ENCODE results near the gene GARIN5B. TPM values are rescaled to one million over a fixed set of nuclear protein-coding genes. Genes with fewer than 3 reads are reported as not detected.

The GARIN5B gene
- total and polyA plus RNA-seq, 7 donors: not detected

GRCh38 chr19:55312621-55313512 lies 50.2 kb downstream of the GARIN5B start:
- WGBS, 2 donors: 85 to 86% methylated on average over 47 of the region's 47 CpGs
- H3K27me3 ChIP-seq: no peaks in the 10 kb centered on the region
- intact Hi-C loops (cut with DNase I): no loop called here
- no peak overlapping the region for H3K4me3 ChIP-seq
- no peaks in the 10 kb centered on the region for H3K9me3 ChIP-seq
- no peak for DNase-seq
- no peaks in the 10 kb centered on the region for H3K4me1 ChIP-seq
- TF ChIP-seq POLR2AphosphoS5 (IDR thresholded peaks at IDR 0.05) (no peak), CTCF (IDR thresholded peaks at IDR 0.05) (no peak), EP300 (IDR thresholded peaks at IDR 0.05) (no peak), POLR2A (IDR thresholded peaks at IDR 0.05) (no peak)
- peaks cover 0 to 16% (median 1%) of the 10 kb centered on the region in 4 donors for H3K36me3 ChIP-seq
- H3K27ac ChIP-seq: no peak overlapping the region

- intact Hi-C loops (cut with DNase I): no loop called here
- TF ChIP-seq POLR2AphosphoS5 (IDR thresholded peaks at IDR 0.05) (no peak), EP300 (IDR thresholded peaks at IDR 0.05) (no peak), CTCF (IDR thresholded peaks at IDR 0.05) (no peak), POLR2A (IDR thresholded peaks at IDR 0.05) (no peak)
- Histone ChIP-seq H3K4me1 (no peaks in the 10 kb centered on the region), H3K36me3 (peaks cover 0 to 21% (median 4%) of the 10 kb centered on the region in 4 donors), H3K27me3 (no peaks in the 10 kb centered on the region), H3K4me3 (no peak overlapping the region), H3K27ac (no peak overlapping the region), H3K9me3 (no peaks in the 10 kb centered on the region)
- WGBS, 2 donors: 83 to 88% methylated on average over 18 of the region's 18 CpGs
- DNase-seq: no peak
Observed at GRCh38 chr19:55311797-55312196, 51.3 kb downstream of the GARIN5B start.

GRCh38 chr19:55311397-55311796 lies 51.7 kb downstream of the GARIN5B start:
- Histone ChIP-seq H3K9me3 (no peaks in the 10 kb centered on the region), H3K36me3 (peaks cover 0 to 25% (median 8%) of the 10 kb centered on the region in 4 donors), H3K4me1 (no peaks in the 10 kb centered on the region), H3K27ac (no peak overlapping the region), H3K27me3 (no peaks in the 10 kb centered on the region), H3K4me3 (no peak overlapping the region)
- WGBS, 2 donors: 80 to 91% methylated on average over 9 of the region's 9 CpGs
- intact Hi-C loops (cut with DNase I): no loop called here
- TF ChIP-seq CTCF (IDR thresholded peaks at IDR 0.05) (no peak), POLR2AphosphoS5 (IDR thresholded peaks at IDR 0.05) (no peak), EP300 (IDR thresholded peaks at IDR 0.05) (no peak), POLR2A (IDR thresholded peaks at IDR 0.05) (no peak)
- DNase-seq: no peak

GRCh38 chr19:55310498-55310897 lies 52.6 kb downstream of the GARIN5B start:
- intact Hi-C loops (cut with DNase I): no loop called here
- no peaks in the 10 kb centered on the region for H3K4me1 ChIP-seq

More at GRCh38 chr19:55310498-55310897, 52.6 kb downstream of the GARIN5B start:
- Histone ChIP-seq H3K4me3 (no peak overlapping the region), H3K9me3 (no peaks in the 10 kb centered on the region), H3K36me3 (peaks cover 0 to 32% (median 15%) of the 10 kb centered on the region in 4 donors), H3K27ac (no peak overlapping the region), H3K27me3 (no peaks in the 10 kb centered on the region)
- TF ChIP-seq EP300 (IDR thresholded peaks at IDR 0.05) (no peak), POLR2A (IDR thresholded peaks at IDR 0.05) (no peak), POLR2AphosphoS5 (IDR thresholded peaks at IDR 0.05) (no peak), CTCF (IDR thresholded peaks at IDR 0.05) (no peak)
- 83 to 88% methylated on average over 7 of the region's 7 CpGs for WGBS, 2 donors
- no peak for DNase-seq
